LNCAP (cell line): ENCODE data around the gene HOXD9.

Experiments
- CTCF ChIP-seq: fragments of 450-650 bp; IDR thresholded peaks from 2 replicates; pipeline ENCODE4 v1.5.1; 2017; ENCODE audit warnings: mild to moderate bottlenecking

HOXD9 gene

GRCh38 chr2:176088937-176089842 is 33.3 kb upstream of the HOXD9 start:
- no peak for TF ChIP-seq CTCF

- TF ChIP-seq CTCF: no peak
These were observed 32.6 kb upstream of the HOXD9 start for GRCh38 chr2:176089843-176090395.

GRCh38 chr2:176090862-176091261 is 31.7 kb upstream of the HOXD9 start:
- no peak for TF ChIP-seq CTCF

GRCh38 chr2:176091329-176092258 is 30.9 kb upstream of the HOXD9 start:
- no peak for TF ChIP-seq CTCF

GRCh38 chr2:176092270-176093144 is 30.0 kb upstream of the HOXD9 start, which contains the start of gene HOXD13:
Gene HOXD13 (plus strand): TSS chr2:176092721. CDS start chr2:176092891, 170 bp downstream.
- TF ChIP-seq CTCF: no peak

- TF ChIP-seq CTCF: no peak
These were observed 29.2 kb upstream of the HOXD9 start for GRCh38 chr2:176093145-176093897.
